Measurements from ENCODE around the gene CHURC1. TPM values are rescaled to one million over a fixed set of nuclear protein-coding genes. Genes with fewer than 3 reads are reported as not detected.

CHURC1 gene
- 53.3 and 59.9 TPM in 2 replicates for total RNA-seq

DNA sequence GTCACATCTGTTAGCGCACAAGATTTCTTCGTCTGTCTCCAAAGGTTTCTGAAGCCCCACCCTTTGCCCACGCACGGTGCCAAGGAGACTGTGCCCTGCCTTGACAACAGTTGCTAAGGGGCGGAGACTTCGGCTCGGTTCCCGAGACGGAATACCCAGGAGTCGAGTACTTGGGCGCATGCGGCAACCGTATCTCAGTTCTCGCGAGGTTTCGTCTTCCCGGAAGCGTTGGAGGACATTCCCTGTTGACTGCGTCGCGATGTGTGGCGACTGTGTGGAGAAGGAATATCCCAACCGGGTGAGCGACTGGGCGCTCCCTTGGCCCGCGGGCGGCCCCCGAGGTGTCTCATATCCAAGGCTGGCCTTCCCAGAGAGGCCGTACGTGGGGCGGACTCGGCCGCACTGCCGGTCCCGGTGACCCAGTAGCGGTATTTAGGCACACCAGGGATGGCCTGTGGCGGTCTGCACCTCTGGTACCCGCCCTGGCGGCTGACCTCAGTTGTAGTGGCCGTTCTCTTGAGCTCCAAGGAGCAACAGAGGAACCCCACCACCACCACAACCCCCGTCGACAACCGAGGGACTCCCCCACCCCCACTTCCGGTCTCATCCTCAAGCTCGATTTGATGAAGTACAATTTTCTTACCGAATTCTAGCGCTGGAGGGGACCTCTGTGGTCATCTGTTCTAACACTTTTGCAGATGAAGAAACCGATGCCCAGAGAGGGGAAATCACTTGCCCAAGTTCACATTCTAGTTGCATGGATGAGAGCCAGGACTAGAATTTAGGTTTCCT is at the start of gene CHURC1:
Gene CHURC1, plus strand, starts transcription at position 219 of the 792 bp plus-strand sequence. Its CDS starts 41 bp downstream, at position 260.

DNA sequence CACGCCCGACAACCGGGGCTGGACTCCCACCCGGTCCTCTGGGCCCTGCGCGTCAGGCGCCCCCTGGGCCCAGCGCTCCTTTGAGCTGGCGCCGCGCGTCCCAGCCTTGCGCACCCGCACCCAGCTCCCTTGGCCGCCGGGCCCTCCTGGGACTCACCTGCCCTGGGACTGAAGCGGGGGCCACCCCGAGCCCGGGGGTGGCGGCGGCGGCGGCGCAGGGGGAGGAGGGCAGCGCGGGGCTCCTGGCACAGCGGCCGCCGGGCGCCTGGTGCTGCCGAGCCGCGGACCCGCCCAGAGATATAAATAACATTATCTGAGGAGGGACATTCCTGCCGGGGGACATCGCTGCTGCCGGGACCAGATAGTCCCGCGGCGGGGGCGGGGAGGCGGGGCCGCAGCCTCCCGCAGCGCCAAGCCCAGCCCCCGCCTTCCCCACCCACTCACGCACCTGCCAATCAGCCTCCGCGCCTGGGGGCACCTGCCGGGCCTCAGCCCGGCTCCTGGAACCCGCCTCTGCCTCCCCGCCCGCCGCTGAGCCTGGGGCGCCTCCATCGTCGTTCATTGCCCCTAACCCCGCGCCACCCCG is 34.5 kb upstream of the CHURC1 start, which contains the start of gene SPTB:
Gene SPTB, minus strand, starts transcription at position 273 of the 586 bp plus-strand sequence. CDS start 56,813 bp downstream, outside the sequence.

DNA sequence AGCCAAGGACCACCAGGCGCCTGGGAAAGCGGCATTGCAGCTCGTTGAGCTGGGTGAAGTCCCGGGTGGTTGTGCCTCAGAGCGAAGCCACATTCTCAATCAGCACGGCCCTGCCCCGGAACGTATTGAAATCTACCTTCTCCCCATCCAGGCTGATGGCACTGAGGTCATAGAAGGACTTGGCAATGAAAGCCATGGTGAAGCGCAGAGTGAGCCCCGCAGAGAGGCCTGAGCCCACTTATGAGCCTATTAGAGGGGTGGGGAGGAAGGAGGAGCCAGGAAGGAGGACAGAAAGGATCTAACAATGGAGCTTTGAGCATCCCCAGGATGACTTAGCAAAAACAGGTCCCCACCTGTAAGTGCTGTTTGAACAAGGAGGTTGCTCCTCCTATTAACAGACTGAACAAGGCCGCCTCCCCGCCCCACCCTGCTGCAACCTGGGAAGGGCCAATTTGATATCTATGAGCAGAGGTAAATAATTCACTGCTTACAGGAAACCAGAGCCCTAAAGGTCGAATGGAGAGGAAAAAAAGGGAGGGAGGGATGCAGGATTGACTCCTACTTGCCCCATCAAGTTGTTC is 28.4 kb downstream of the CHURC1 start, which contains the start of gene GPX2:
Gene GPX2, minus strand, starts transcription at position 215 of the 581 bp plus-strand sequence. Its CDS starts 19 bp downstream, at position 196.

DNA sequence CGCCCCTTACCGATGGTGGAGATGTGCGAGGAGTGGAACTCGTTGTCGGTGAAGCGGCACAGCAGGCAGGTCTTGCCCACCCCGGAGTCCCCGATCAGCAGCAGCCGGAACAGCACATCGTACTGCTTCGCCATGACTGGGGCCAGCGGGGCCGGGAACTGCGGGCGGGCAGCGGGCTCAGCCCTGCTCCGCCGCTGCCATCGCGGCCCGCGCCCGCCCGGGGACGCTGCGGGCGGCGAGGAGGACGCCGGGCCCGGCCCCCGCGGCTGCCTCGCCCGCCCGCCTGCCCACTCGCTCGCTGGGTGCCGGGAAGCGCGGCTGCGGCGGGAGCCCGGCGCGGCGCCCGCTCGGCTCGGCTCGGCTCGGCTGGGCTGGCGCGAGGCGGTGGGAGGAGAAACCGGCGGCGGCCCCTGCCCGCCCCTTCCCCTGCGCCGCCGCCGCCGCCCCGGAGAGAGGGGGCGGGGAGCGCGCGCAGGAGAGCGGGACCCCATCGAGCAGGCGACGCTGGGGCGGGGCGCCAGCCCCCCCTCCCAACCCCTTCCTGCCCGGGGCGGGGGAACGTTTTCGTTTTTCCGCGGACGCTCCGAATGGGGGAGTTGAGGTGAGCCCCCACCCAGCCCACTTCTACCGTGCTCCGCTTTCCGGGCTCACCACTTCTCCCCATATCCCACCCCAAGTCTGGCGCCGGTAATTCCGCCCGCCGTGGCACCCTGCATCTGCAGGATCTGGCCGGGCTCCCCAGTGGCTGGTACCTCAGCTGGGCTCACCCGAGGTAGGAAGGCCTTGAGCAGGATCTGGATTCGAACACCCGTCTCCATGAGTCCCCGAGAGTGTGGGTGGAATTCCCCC is 57.9 kb downstream of the CHURC1 start, which contains the start of gene RAB15:
Gene RAB15, minus strand, starts transcription at position 394 of the 849 bp plus-strand sequence. Its CDS starts 260 bp downstream, at position 134.

Other genes with a start within 250 kb of the CHURC1 start
- 12.6 and 14.4 TPM in 2 replicates for gene PLEKHG3, start 210.0 kb upstream of the CHURC1 start, total RNA-seq
- gene SPTB, start 34.5 kb upstream of the CHURC1 start, total RNA-seq: not detected in 2 replicates
- gene GPX2, start 28.3 kb downstream of the CHURC1 start, total RNA-seq: not detected in 2 replicates
- gene RAB15, start 57.9 kb downstream of the CHURC1 start, total RNA-seq: 7.0 and 7.6 TPM in 2 replicates
- 11.4 and 12.5 TPM in 2 replicates for gene FNTB, start 72.4 kb downstream of the CHURC1 start, total RNA-seq
- 38.6 and 41.2 TPM in 2 replicates for gene MAX, start 188.1 kb downstream of the CHURC1 start, total RNA-seq